ENCODE measurements around the gene SNHG17.
"Not testable (repeated sequence)": the region's sequence is repeated elsewhere in the genome, so short reads cannot be mapped to it uniquely, and the experiment has no call there.

SNHG17 gene

DNA sequence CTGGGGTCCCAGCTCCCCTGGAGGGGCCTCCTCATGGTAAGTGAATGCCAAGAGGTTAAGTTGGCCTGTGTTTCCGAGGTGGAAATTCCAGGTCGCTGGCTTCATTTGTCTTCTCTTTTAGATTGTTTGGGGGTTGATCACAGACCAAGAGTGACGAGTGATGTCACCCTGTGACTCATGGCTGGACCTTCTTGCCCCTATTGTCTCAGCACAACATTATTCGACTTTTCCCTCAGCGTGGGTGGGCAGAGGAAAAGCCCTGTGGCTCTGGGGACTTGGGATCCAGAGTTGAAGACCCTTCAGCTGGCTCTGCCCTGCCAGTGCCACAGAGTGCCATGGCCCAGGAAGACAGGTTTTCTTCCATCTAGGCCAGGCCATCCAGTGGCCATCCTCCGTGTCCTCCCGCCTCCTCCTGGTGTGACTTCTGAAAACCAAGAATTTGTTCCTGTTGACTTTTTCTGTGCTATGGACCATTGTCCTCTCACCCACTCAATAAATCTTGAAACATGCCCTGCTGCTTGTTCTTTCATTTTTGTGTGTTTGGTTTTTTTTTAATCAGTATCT, 15.4 kb upstream of the SNHG17 start:
- in situ Hi-C loops (cut with HindIII; ENCODE audit: low pct_ligation_motif_present, low pct_unique_long_range_greater_than_20kb, low sequenced_read_pairs) = no loop called here
- no peak for DNase-seq

DNA sequence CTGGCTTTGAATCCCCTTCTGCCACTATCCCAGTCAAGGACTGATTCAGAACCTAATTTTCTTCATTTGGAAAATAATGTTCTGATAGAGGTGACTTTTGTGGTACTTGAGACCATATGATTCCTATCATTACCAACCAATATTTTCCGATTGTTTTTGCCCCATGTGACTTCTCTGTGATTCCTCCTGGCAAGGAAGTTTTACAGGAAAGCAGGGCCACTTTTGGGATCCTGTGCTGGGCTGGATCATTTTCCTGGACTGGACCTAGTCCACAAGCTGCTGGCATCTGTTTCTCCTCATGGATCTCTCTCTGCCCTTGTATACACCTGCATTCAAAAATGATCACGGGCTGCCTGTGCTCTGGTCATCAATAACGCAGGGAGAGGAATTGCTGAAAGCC, 13.9 kb upstream of the SNHG17 start:
- no peak for DNase-seq

DNA sequence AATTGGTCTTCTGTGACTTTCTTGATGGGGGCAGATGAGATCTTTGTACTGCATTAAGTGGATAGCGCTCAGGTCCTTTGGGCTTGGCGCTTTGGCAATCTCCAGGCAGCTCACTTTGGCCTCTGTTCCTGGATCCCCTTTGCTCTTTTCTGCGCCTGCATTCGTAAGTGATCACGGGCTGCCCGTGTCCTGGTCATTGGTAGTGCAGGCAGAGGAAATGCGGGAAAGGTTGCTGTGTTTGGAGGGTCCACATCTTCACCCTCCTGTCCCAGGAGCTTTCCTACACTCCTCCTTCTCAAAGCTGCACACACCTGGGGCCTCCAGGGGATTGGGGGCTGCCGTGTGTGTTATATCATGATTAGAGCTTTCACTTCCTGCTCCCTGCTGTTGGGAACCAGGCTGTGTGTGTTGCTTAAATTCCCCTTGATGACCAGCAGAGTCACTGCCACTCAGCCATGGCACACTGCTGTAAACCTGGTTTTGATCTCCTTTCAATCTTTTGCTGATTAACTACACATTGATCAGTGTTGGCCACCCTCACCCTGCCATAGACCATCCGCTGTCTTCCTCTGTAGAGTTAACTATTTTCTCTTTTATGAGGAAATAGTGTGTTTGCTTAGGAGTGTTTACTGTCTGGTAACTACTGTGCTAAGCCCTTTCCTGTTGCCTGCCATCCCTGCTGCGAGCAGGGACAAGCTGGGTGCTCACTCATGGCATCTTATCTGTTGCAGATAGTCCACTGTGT, 13.0 kb upstream of the SNHG17 start:
- DNase-seq = no peak
- in situ Hi-C loops (cut with HindIII; ENCODE audit: low pct_ligation_motif_present, low pct_unique_long_range_greater_than_20kb, low sequenced_read_pairs) = no loop called here

More for the DNA sequence above, 13.9 kb upstream of the SNHG17 start:
- in situ Hi-C loops (cut with HindIII; ENCODE audit: low pct_ligation_motif_present, low pct_unique_long_range_greater_than_20kb, low sequenced_read_pairs) = no loop called here

DNA sequence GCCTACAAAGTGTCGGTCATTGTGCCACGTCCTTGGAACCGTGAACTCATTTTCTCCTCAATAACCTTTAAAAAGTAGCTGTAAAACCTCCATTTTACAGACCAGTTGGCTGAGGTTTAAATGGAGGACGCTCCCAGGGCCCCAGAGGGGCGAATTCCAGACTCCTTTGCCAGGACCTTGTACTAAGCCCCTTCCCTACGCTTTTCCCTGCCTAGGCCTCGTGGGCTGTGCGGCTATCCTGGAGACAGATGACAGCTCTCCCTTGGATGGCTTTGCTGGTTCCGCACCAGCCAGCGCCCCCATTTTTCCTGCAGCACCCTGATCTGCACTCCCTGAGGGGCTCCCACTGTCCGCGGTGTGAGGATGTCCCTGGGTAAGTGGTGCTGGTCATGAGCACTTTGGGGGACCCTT, 12.1 kb upstream of the SNHG17 start:
- DNase-seq = no peak
- in situ Hi-C loops (cut with HindIII; ENCODE audit: low pct_ligation_motif_present, low pct_unique_long_range_greater_than_20kb, low sequenced_read_pairs) = no loop called here

DNA sequence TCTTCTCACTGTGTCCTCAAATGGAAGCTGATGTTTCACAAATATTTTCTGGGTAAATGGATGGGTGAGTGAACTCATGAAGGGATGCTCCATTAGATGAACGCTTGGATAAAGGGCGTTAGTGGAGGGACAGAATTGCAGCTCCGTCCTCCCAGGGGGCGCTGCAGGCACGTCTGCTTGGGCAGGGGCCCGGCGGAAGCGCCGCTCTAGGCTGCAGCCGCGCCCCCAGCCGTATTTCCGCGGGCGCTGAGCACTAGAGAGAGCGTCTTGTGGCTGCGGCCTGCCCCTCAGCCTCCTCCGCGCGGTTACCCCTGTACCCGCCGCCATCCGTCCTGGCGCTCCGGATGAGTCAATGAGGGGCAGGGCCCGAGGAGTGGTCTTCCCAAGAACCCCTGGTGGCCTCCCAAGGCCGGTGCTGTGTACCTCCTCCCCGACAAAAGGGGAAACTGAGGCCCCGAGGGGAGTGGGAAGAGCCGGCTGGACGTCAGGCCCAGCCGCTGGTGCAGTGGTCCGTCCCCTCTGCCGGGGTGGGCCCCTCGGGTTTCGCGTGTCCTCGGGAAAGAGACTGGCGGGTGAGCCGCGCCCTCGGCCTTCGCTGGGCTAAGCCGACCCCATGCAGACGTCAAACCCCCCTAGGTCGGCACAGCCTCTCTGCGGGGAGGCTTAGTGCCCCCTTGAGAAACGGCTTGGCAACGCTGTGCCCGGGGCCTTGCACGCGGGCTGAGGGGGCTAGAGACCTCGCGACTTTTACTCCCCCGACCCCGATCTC, 11.5 kb upstream of the SNHG17 start:
- peak; percentile 90 for DNase-seq
- in situ Hi-C loops (cut with HindIII; ENCODE audit: low pct_ligation_motif_present, low pct_unique_long_range_greater_than_20kb, low sequenced_read_pairs) = no loop called here

DNA sequence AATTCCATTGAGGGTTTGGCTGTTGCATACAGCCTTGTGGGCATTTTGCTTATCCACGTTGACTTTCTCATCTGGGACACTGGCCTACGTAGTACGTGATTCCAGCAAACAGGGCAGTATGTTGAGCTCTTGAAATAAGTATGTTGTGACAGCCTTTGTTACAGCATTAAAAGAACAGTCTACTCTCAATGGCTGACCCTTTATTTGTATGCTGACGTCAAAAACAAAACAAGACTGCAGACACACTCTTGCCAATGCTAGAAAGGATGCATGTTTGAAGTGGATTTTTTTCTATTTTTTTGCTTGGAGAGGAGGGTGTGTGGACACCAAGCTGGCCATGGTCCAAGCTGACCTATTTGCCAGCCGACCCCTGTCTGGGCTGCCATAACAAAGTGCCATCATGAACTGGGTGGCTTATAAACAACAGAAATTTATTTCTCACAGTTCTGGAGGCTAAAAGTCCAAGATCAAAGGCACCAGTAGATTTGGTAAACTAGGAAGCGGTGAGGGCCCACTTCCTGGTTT, 10.8 kb upstream of the SNHG17 start:
- DNase-seq = no peak
- in situ Hi-C loops (cut with HindIII; ENCODE audit: low pct_ligation_motif_present, low pct_unique_long_range_greater_than_20kb, low sequenced_read_pairs) = no loop called here

DNA sequence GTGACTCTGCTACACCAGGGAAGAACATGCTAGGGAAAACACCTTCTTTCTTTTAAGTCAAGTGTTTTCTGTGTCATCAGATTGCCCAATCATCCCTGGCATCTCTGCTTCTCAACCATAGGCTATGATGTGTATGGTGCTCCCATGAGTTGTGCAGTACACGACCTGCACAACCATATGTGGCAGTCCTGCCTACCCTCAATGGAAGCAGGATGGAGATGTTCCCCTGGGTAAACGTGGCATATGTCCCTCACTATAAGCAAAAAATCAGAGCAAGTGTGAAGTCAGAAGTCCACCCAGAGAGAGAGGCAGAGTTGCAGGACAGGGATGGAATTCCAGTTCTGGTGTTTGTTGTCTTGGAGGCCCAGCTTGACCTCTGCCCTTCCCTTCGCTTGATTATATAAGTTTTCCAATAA, 10.3 kb upstream of the SNHG17 start:
- no peak for DNase-seq
- in situ Hi-C loops (cut with HindIII; ENCODE audit: low pct_ligation_motif_present, low pct_unique_long_range_greater_than_20kb, low sequenced_read_pairs) = no loop called here

DNA sequence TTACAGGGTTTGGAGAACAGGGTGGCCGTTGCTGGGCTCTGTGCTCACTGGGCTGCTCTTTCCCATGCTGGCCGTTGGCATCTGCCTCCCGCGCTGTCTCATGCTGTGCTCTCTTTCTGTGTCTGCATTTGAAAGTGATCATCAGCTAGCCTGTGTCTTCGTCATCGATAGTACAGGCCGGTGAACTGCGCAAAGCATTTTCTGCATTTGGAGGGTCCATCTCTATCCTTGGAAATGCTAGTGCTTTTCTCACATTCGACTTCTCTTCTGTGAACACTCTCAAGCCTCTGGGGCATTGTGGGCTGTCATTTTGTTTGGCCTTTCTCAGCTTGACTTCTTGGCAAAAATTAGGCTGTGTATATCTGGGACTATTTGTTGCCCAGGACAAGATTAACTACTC, 6.8 kb upstream of the SNHG17 start:
- no peak for DNase-seq
- in situ Hi-C loops (cut with HindIII; ENCODE audit: low pct_ligation_motif_present, low pct_unique_long_range_greater_than_20kb, low sequenced_read_pairs) = no loop called here

DNA sequence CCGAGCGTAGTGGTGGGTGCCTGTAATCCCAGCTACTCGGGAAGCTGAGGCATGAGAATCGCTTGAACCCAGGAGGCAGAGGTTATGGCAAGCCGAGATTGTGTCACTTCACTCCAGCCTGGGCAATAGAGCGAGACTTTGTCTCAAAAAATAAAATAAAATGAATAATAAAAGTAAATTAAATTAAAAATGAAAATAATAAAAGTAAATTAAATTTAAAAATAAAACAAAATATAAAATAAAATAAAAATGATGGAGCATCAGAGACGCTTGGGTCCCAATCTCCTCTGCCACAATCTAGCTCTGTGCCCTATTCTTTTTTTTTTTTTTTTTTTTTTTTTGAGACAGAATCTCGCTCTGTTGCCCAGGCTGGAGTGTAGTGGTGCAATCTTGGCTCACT, 6.0 kb upstream of the SNHG17 start:
- DNase-seq; in situ Hi-C loops (cut with HindIII; ENCODE audit: low pct_ligation_motif_present, low pct_unique_long_range_greater_than_20kb, low sequenced_read_pairs): not testable (repeated sequence)

DNA sequence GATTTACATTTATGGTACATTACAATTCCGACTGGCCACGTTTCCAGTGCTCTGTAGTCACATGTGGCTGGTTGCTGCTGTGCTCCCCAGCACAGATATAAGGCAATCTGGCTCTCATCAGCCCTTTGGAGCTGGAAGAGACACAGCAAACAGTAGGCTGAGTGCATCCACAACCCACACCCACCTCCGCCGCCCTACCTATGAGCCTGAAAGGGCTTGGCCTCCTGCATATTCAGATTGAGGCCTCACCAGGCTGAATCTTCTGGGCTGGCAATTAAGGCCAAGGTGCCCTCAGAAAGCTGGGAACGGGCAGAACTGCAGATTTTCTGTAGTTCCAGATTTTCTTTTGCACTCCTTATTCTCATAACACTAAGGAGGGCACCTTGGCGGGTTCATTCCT, 2.7 kb upstream of the SNHG17 start:
- DNase-seq = no peak
- in situ Hi-C loops (cut with HindIII; ENCODE audit: low pct_ligation_motif_present, low pct_unique_long_range_greater_than_20kb, low sequenced_read_pairs) = no loop called here

DNA sequence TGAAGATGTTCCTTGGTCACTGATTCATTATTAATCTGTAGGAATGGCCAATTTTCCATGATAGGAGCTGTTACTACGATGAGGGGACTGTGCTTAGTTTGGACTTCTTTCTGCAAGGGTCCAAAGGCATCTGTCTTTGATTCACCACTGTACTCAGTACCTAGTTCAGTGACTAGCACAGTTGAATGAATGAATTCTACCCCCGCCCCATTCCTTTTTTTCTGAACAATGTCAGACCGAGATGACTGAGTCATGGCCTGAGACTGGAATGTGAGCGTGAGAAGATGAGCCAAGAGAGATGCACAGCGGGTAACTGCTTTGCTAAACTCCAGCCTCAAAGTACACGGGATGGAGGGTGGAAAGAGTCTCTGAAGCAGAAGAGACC, 419 bp upstream of the SNHG17 start:
- in situ Hi-C loops (cut with HindIII; ENCODE audit: low pct_ligation_motif_present, low pct_unique_long_range_greater_than_20kb, low sequenced_read_pairs) = no loop called here

DNA sequence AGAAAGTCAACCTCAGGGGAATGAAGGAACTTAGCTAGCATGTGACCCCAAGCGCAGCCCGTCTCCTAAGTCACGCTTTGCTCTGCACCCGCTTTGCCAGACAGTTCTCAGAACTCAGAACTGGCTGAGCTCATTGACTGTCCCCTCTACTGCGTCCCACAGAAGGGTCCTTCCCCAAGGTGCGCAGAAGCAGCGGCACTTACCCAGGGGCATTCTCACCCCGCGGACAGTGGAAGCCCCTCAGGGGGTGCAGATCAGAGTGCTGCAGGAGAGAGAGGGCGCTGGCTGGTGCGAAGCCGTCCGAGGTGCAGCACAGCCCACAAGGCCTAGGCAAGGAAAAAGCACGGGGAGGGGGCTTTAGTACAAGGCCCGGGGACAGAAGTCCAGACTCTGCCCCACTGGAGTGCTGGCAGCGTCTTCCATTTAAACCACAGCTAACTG, 807 bp downstream of the SNHG17 start:
- no peak for DNase-seq
- in situ Hi-C loops (cut with HindIII; ENCODE audit: low pct_ligation_motif_present, low pct_unique_long_range_greater_than_20kb, low sequenced_read_pairs) = no loop called here

More for the DNA sequence above, 419 bp upstream of the SNHG17 start:
- peak; percentile 9 for DNase-seq

DNA sequence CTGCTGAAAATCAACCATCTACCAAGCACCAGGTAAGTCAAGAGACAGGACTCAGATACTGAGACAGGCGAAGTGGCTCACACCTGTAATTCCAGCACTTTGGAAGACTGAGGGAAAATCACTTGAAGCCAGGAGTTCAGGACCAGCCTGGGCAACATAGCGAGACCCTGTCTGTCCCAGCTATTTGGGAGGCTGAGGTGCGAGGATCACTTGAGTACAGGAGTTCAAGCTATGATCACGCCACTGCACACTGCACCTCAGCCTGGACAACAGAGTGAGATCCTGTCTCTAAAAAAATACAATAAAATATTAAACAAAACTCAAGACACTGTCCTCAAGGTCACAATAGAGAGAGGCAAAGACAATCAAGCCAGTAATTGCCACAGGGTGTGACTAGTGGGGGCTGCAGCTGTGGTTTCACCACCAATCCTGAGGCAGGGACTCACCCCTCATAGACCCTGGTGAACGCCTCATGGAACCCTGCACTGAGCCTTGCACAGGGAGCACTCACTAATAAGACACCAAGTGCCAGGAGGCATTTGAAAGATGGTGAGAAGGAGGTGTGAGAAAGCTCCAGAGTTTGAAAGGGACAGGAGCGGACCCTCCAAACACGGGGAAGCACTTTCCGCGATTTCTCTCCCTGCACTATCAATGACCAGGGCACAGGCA, 1.7 kb downstream of the SNHG17 start:
- no peak for DNase-seq
- in situ Hi-C loops (cut with HindIII; ENCODE audit: low pct_ligation_motif_present, low pct_unique_long_range_greater_than_20kb, low sequenced_read_pairs) = no loop called here

DNA sequence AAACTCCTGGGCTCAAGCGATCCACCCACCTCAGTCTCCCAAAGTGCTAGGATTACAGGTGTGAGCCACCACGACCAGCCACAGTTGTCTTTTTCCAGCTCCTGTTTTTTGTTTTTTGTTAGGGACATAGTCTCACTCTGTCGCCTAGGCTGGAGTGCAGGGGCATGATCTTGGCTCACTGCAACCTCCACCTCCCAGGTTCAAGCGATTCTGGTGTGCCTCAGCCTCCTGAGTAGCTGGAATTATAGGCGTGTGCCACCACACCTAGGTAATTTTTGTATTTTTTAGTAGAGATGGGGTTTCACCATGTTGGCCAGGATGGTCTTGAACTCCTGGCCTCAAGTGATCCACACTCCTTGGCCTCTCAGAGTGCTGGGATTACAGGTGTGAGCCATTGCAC, 2.3 kb downstream of the SNHG17 start:
- in situ Hi-C loops (cut with HindIII; ENCODE audit: low pct_ligation_motif_present, low pct_unique_long_range_greater_than_20kb, low sequenced_read_pairs); DNase-seq: not testable (repeated sequence)

DNA sequence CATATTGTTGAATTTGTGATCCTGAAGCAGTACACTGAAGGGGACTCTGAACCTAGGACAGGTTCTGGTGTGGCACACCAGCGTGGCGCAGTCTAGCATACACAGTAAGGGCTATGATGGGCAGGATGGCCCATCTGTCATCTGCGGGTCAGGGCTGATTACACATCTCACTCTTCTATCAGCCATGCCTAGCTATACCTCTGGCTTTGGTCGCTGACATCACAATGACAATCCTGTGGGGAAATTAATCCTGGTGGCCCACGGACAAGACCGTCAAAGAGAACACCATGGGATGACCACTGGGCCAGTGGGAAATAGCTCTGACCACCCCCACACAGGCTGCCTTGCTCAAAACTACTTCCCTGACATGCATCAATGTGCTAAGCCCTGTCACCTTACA, 2.8 kb downstream of the SNHG17 start:
- DNase-seq = no peak
- in situ Hi-C loops (cut with HindIII; ENCODE audit: low pct_ligation_motif_present, low pct_unique_long_range_greater_than_20kb, low sequenced_read_pairs) = no loop called here

DNA sequence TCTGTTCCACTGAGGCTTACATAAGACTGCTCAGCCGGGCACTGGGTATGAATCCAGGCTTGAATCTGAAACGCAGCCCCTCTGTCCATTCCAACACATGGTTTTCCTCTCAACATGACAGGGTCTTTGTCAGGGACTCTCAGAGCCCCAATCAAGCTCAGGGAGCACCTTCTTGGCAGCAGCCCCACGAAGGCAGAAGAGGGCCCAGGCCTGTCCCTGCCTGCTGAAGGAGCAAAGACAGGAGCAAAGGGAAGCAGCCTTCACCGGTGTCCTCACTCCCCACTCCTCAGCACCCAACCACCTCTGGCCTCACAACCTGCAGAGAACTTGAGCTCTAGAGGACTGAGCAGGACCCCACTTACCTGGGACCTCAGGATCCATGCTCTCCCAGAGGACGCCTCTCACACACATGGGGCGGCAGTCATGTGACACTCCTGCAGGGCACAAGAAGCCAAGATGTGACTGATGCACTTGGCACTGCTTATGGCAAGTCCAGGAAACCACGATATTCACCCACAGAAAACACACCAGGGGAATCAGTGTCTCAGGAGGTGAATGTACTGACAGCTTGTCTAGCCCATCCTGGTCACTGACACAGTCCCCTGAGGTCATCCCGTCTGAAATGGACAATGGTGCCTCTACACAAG, 4.3 kb downstream of the SNHG17 start:
- in situ Hi-C loops (cut with HindIII; ENCODE audit: low pct_ligation_motif_present, low pct_unique_long_range_greater_than_20kb, low sequenced_read_pairs) = no loop called here
- DNase-seq = no peak

DNA sequence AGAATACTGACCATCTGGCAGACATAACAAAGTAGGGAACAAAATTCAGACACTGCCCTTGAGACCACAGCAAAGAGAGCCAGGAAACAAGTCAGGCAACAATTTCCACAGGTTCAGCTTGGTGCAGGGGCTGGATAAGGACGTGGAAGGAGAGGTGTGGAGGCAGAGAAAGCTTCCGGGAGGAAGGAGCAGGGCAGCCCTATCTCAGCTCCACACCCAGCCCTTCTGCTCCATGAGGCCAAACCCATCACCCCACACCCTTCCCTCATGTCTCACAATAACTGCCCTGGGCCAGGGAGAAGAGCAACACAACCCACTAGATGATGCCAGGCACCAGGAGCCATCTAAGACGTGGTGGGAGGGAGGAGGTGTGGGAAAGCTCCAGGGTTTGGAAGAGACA, 5.8 kb downstream of the SNHG17 start:
- DNase-seq = no peak
- in situ Hi-C loops (cut with HindIII; ENCODE audit: low pct_ligation_motif_present, low pct_unique_long_range_greater_than_20kb, low sequenced_read_pairs) = no loop called here

DNA sequence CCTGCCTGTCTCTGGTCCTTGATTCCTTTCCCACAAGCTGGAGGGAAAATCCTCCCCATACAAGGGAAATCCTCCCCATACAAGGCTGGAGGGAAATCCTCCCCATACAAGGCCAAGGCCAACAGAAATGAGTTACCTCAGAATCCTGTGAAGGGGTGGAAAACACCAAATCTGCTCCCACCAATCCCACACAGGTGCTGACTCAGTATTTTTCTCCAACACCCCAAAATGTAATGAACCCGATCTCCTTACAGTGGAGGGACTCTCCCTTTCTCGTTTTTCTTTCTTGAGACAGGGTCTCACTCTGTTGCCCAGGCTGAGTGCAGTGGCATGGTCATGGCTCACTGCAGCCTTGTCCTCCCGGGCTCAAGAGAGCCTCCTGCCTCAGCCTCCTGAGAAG, 6.3 kb downstream of the SNHG17 start:
- in situ Hi-C loops (cut with HindIII; ENCODE audit: low pct_ligation_motif_present, low pct_unique_long_range_greater_than_20kb, low sequenced_read_pairs) = no loop called here
- DNase-seq = no peak

DNA sequence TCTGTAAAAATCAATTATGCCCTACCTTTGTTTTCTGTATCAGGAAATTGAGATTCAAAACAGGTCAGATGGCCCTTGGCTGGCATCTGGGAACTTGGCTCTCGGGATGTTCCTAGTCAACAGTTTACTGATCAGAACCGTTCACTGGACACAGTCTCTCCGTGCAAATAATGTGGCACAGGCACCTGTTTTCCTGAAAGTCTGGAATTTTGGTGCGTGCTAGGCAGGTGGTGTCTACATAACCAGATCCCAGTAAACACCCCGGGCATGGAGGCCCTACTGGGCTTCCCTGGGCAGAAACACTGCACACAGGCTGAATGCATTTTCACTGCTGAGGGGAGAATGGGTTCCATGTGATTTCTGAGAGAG, 7.5 kb downstream of the SNHG17 start:
- in situ Hi-C loops (cut with HindIII; ENCODE audit: low pct_ligation_motif_present, low pct_unique_long_range_greater_than_20kb, low sequenced_read_pairs) = no loop called here

More for the DNA sequence above, 7.5 kb downstream of the SNHG17 start:
- no peak for DNase-seq
